Neural cell (in vitro differentiated cells): Measurements from ENCODE around the gene PTGIS. TPM values are rescaled to one million over a fixed set of nuclear protein-coding genes. Genes with fewer than 3 reads are reported as not detected.

ENCODE experiments used
- H2AFZ ChIP-seq: fragments of 200-600, 300-800 bp; sonication (generic), shearing (Covaris generic); 2 replicates; pipeline ENCODE4 v1.6.0; 2014; ENCODE audit warnings: low read depth, mild to moderate bottlenecking, antibody characterized with exemption, low read length, moderate library complexity
- H3F3A ChIP-seq: fragments of 200-600 bp; shearing (Covaris generic); 2 replicates; pipeline ENCODE4 v1.6.1; 2016; ENCODE audit warnings: mild to moderate bottlenecking, moderate library complexity, mixed read lengths, antibody characterized with exemption, low read length; ENCODE audit not compliant: insufficient read depth, poor library complexity, severe bottlenecking
- H3K27ac ChIP-seq: fragments of 200-600, 300-800 bp; sonication (generic), shearing (Covaris generic); 2 replicates; pipeline ENCODE4 v1.5.1; 2014; ENCODE audit warnings: mild to moderate bottlenecking, low read length, moderate library complexity
- H3K27me3 ChIP-seq: fragments of 300-800, 200-600 bp; sonication (generic), shearing (Covaris generic); 2 replicates; pipeline ENCODE4 v1.6.0; 2014; ENCODE audit warnings: mild to moderate bottlenecking, low read depth, low read length, moderate library complexity; ENCODE audit not compliant: insufficient read depth
- H3K36me3 ChIP-seq: fragments of 300-800, 200-600 bp; sonication (generic), shearing (Covaris generic); 2 replicates; pipeline ENCODE4 v1.5.1; 2014; ENCODE audit warnings: mild to moderate bottlenecking, antibody characterized with exemption, low read length, moderate library complexity; ENCODE audit not compliant: insufficient read depth
- H3K4me2 ChIP-seq: fragments of 300-800, 200-600 bp; sonication (generic), shearing (Covaris generic); 2 replicates; pipeline ENCODE4 v1.6.0; 2014; ENCODE audit warnings: mild to moderate bottlenecking, low read length
- H3K4me3 ChIP-seq: fragments of 300-800, 200-600 bp; sonication (generic), shearing (Covaris generic); 2 replicates; pipeline ENCODE4 v1.5.1; 2014; ENCODE audit warnings: mild to moderate bottlenecking, low read length, moderate library complexity
- H3K79me2 ChIP-seq: fragments of 200-600 bp; shearing (Covaris generic); replicated peaks from 2 replicates; pipeline ENCODE4 v1.6.0; 2014; ENCODE audit warnings: mild to moderate bottlenecking, low read length, moderate library complexity; ENCODE audit not compliant: insufficient read depth
- H3K9ac ChIP-seq: fragments of 300-800, 200-600 bp; sonication (generic), shearing (Covaris generic); 2 replicates; pipeline ENCODE4 v1.6.1; 2016; ENCODE audit warnings: mild to moderate bottlenecking, low read length, mixed read lengths
- H3K9me2 ChIP-seq: fragments of 200-600 bp; shearing (Covaris generic); 2 replicates; pipeline ENCODE4 v1.6.1; 2016; ENCODE audit warnings: mild to moderate bottlenecking, low read length, mixed read lengths; ENCODE audit not compliant: insufficient read depth
- H3K9me3 ChIP-seq: fragments of 200-600, 300-800 bp; sonication (generic), shearing (Covaris generic); 2 replicates; pipeline ENCODE4 v1.6.1; 2016; ENCODE audit warnings: mild to moderate bottlenecking, mixed run types, low read length, moderate library complexity, mixed read lengths
- H4K20me1 ChIP-seq: fragments of 200-600 bp; shearing (Covaris generic); 2 replicates; pipeline ENCODE4 v1.6.1; 2016; ENCODE audit warnings: mild to moderate bottlenecking, mixed run types; ENCODE audit not compliant: insufficient read depth
- CTCF ChIP-seq: fragments of 450-650 bp; IDR thresholded peaks from 2 replicates; pipeline ENCODE4 v1.5.1; 2014; ENCODE audit warnings: antibody characterized with exemption, mild to moderate bottlenecking, moderate library complexity; ENCODE audit not compliant: poor library complexity, severe bottlenecking
- EP300 ChIP-seq: fragments of 450-650 bp; conservative IDR thresholded peaks from 2 replicates; pipeline ENCODE4 v1.6.1; 2014; ENCODE audit warnings: antibody characterized with exemption, mild to moderate bottlenecking, moderate library complexity; ENCODE audit not compliant: poor library complexity, severe bottlenecking
- EZH2 ChIP-seq: fragments of 200-600, 300-800 bp; shearing (Covaris generic), sonication (generic); IDR thresholded peaks from 2 replicates; pipeline ENCODE4 v1.6.1; 2014; ENCODE audit warnings: antibody characterized with exemption, low read length, borderline replicate concordance, mild to moderate bottlenecking; ENCODE audit not compliant: insufficient read depth, poor library complexity, severe bottlenecking
- MXI1 ChIP-seq: fragments of 450-650 bp; conservative IDR thresholded peaks from 2 replicates; pipeline ENCODE4 v1.6.1; 2014; ENCODE audit warnings: antibody characterized with exemption, mild to moderate bottlenecking; ENCODE audit not compliant: poor library complexity, severe bottlenecking
- POLR2AphosphoS5 ChIP-seq: IDR thresholded peaks from 2 replicates; pipeline ENCODE4 v1.6.1; 2012
- RAD21 ChIP-seq: fragments of 450-650 bp; conservative IDR thresholded peaks from 2 replicates; pipeline ENCODE4 v1.6.1; 2014; ENCODE audit warnings: antibody characterized with exemption, mild to moderate bottlenecking, moderate library complexity
- SMC3 ChIP-seq: fragments of 450-650 bp; conservative IDR thresholded peaks from 2 replicates; pipeline ENCODE4 v1.6.1; 2014; ENCODE audit warnings: antibody characterized with exemption, mild to moderate bottlenecking, moderate library complexity; ENCODE audit not compliant: poor library complexity
- TAF1 ChIP-seq: IDR thresholded peaks from 2 replicates; pipeline ENCODE4 v1.6.1; 2012; ENCODE audit warnings: low read depth
- polyA plus RNA-seq: library from polyadenylated mRNA; depleted of rRNA; stranded (reverse); fragments of >200 nt; gene quantifications from 2 replicates; pipeline ENCODE4 v1.2.3, GENCODE V29; 2014
- TF ChIP-seq, protein P1 (sequence below): IDR thresholded peaks from 2 replicates; pipeline ENCODE4 v1.6.1; 2012; ENCODE audit warnings: borderline replicate concordance

The PTGIS gene
- polyA plus RNA-seq, 1 donor from 2014 or later = 3.2 TPM

GRCh38 chr20:49539481-49540231 lies 28.3 kb downstream of the PTGIS start:
- no peaks in the 10 kb centered on the region for H3K9me3 ChIP-seq
- no peaks in the 10 kb centered on the region for H3F3A ChIP-seq
- H3K4me2 ChIP-seq = no peak overlapping the region
- no peaks in the 10 kb centered on the region for H4K20me1 ChIP-seq
- H3K9me2 ChIP-seq = no peaks in the 10 kb centered on the region
- TF ChIP-seq MXI1 = no peak
- no peak for TF ChIP-seq POLR2AphosphoS5
- TF ChIP-seq CTCF = no peak
- no peak for TF ChIP-seq EP300
- TF ChIP-seq SMC3 = no peak
- TF ChIP-seq RAD21 = no peak
- no peak for TF ChIP-seq EZH2
- TF ChIP-seq TAF1 = no peak
- TF ChIP-seq, protein P1, sequence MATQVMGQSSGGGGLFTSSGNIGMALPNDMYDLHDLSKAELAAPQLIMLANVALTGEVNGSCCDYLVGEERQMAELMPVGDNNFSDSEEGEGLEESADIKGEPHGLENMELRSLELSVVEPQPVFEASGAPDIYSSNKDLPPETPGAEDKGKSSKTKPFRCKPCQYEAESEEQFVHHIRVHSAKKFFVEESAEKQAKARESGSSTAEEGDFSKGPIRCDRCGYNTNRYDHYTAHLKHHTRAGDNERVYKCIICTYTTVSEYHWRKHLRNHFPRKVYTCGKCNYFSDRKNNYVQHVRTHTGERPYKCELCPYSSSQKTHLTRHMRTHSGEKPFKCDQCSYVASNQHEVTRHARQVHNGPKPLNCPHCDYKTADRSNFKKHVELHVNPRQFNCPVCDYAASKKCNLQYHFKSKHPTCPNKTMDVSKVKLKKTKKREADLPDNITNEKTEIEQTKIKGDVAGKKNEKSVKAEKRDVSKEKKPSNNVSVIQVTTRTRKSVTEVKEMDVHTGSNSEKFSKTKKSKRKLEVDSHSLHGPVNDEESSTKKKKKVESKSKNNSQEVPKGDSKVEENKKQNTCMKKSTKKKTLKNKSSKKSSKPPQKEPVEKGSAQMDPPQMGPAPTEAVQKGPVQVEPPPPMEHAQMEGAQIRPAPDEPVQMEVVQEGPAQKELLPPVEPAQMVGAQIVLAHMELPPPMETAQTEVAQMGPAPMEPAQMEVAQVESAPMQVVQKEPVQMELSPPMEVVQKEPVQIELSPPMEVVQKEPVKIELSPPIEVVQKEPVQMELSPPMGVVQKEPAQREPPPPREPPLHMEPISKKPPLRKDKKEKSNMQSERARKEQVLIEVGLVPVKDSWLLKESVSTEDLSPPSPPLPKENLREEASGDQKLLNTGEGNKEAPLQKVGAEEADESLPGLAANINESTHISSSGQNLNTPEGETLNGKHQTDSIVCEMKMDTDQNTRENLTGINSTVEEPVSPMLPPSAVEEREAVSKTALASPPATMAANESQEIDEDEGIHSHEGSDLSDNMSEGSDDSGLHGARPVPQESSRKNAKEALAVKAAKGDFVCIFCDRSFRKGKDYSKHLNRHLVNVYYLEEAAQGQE = no peak
- no peak overlapping the region for H3K27ac ChIP-seq
- no peaks in the 10 kb centered on the region for H3K27me3 ChIP-seq
- H3K36me3 ChIP-seq = no peaks in the 10 kb centered on the region
- no peak overlapping the region for H2AFZ ChIP-seq
- H3K79me2 ChIP-seq = no peaks in the 10 kb centered on the region
- no peak overlapping the region for H3K9ac ChIP-seq
- H3K4me3 ChIP-seq = no peak overlapping the region

GRCh38 chr20:49538950-49539349 lies 29.0 kb downstream of the PTGIS start:
- TF ChIP-seq MXI1 (no peak), EZH2 (no peak), CTCF (no peak), RAD21 (no peak), SMC3 (no peak), POLR2AphosphoS5 (no peak), TAF1 (no peak), EP300 (no peak)
- TF ChIP-seq, protein P1 = no peak
- H2AFZ ChIP-seq = no peak overlapping the region
- H3K4me2 ChIP-seq = no peak overlapping the region
- no peak overlapping the region for H3K4me3 ChIP-seq
- H3K36me3 ChIP-seq = no peaks in the 10 kb centered on the region
- H4K20me1 ChIP-seq = no peaks in the 10 kb centered on the region
- H3F3A ChIP-seq = no peaks in the 10 kb centered on the region
- H3K9me2 ChIP-seq = no peaks in the 10 kb centered on the region
- no peaks in the 10 kb centered on the region for H3K27me3 ChIP-seq
- H3K79me2 ChIP-seq = no peaks in the 10 kb centered on the region
- no peak overlapping the region for H3K9ac ChIP-seq
- no peak overlapping the region for H3K27ac ChIP-seq
- no peaks in the 10 kb centered on the region for H3K9me3 ChIP-seq
